Stromal cell of bone marrow (primary cell): ENCODE data around the gene BACE2.
A peak's percentile ranks its signal among the peaks of the same experiment; 100 is the strongest.

Experiments used
- DNase-seq: peaks from one replicate; pipeline ENCODE4 v3.0.0-alpha.2; 2012; ENCODE audit warnings: low read depth

Gene BACE2

DNA sequence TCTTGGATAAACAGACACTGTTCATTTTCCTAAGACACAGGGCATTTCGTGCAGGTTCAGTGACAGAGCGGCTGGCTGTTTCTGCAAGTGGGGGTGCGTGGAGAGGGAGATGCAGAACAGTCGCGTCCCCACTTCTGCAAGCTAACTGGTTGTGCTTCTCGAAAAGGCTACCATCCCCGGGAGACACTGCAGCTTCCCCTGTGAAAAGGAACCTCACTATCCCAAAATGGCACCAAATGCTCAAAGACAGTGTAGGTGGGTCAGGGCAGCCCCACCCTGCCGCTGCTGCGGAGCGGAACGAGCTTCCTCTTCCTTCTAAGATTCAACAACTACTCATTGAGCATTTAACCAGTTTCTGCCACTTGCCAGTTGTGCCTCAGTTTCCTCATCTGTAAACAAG is 19.2 kb upstream of the BACE2 start:
- DNase-seq: no peak

DNA sequence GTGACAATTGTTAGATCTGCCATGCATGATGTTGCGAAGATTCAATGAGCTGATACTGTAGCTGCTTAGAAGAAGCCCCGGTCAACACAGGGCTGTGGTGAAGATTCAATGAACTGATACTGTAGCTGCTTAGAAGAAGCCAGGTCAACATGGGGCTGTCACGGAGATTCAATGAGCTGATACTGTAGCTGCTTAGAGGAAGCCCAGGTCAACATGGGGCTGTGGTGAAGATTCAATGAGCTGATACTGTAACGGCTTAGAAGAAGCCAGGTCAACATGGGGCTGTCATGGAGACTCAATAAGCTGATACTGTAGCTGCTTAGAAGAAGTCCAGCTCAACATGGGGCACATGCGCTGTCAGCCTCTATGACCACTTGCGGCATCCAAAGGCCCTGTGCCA is 18.8 kb upstream of the BACE2 start:
- no peak for DNase-seq

DNA sequence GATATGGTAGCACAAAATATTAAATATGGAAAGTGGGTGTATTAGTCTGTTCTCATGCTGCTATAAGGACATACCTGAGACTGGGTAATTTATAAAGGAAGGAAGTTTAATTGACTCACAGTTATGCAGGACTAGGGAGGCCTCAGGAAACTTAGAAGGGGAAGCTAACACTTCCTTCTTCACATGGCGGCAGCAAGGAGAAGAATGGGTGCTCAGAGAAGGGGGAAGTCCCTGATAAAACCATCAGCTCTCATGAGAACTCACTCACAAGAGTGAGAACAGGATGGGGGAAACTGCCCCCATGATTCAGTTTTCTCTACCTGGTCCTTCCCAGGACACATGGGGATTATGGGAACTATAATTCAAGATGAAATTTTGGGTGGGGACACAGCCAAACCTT is 15.8 kb upstream of the BACE2 start:
- DNase-seq: no peak

DNA sequence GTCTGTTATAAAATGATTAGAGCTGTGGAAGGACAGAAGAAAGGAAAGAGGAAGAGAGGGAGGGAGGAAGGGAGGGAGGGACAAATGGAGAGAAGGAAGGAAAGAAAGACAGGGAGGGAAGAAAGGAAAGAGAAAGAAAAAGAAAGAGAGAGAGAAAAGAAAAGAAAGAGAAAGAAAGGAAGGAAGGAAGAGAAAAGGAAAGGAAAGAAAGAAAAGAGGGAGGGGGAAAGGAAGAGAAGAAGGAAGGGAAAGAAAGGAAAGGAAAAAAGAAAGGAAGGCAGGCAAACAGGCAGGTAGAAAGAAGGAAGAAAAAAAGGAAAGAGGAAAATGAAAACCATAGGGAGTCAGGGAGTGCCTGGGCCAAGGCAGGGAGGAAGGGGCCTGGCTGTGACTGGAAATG is 14.5 kb upstream of the BACE2 start:
- DNase-seq: no peak

DNA sequence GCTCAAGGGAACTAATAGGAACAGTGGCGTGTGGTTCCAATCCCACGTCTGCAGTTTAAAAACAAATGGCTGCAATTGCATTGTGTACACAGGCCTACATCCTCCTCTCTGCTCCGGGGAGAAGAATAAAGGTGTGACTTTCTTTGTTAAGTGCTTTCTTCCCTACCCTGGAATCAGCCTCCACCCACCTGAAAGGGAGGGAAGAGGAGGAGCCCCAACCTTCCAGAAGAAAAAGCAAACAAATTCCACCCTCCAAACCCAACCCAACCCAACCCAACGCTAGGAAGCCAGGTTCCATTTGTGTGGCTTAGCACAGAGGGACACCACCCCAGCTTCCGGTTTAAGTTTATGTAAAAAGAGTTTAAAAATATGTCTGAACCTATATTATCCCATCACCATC is 11.8 kb upstream of the BACE2 start:
- no peak for DNase-seq

DNA sequence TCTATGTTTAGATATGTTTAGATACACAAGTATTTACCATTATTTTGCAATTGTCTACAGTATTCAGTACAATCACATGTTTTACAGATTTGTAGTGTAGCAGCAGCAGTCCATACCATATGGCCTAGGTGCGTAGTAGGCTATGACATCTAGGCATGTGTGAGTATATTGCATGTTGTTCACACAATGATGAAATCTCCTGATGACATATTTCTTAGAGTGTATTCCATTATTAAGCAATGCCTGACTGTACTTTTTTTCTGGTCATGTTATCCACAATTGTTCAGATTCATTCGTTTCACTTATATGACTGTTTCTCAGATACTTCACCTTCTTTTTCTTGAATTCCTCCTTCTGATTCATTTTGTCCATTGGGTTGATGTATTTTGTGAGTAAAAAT is 9.9 kb upstream of the BACE2 start:
- no peak for DNase-seq

DNA sequence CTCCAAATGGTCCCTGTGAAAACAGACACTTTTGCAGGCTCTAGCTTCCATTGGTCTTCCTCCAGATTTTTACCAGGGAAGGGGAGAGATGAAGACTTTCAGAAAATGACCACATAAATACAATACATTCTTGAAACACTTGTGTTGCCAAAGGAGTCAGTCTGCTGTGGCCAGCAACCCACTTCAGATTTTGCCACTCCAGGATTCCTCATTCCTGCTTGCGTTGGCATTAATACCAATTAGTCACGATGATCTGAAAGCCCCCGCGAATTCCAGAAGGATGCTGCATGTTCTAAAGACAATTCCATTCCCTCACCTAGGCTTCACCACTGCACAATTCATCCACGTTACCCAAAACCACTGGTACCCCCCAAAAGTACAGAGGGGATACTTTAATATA is 7.9 kb upstream of the BACE2 start:
- no peak for DNase-seq

DNA sequence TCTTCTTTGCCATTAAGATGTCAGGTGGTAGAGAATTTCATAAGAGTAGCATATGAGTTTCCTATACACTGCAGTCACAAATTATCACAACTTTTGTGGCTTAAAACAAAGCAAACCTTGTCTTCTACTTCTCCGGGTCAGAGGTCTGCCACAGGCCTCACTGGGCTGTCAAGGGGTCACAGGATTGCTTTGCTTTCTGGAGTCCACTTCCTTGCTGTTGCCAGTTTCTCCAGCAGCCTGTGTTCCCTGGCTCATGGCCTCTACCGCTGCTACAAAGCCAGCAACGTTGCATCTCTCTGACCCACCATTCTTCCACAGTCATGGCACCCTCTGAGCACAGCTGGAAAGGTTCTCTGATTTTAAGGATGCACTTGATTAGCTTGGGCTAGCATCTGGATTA is 6.5 kb upstream of the BACE2 start:
- DNase-seq: no peak

DNA sequence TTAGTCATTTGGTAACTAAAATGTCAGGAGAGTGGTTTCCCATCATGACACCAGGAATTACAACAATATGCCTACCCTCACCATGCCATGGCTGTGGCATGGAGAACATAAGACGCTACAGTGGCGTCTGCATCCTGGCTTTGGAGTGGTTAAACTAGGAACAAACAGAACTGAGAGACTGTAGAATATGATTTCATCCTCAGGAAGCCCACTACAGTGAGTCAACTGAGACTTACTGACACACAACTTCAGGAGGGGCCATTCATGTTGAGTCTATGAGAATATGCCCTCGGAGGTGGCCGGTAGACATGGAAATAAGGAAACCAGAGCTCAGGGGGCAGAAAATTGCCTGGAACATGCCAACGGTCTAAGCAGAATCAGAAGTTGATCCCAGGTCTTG is 5.9 kb upstream of the BACE2 start:
- no peak for DNase-seq

DNA sequence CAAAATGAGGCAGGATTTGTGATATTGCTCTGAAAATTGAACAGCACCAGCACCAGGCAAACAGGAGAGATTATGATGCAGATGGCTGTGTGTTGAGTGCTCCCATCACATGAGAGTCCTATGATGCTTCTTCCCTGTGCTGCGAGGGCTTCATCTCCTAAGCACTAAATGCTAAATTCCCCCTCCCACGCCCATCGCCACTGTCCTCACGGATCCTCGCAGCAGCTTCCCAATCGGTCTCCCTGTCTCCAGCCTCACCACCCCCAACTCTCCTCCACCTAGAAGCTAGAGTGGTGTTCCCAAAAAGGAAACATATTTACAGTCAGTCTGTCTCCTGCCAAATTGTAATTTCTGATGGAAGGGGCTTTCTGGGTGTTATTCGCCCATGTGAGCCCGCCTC is 4.9 kb upstream of the BACE2 start:
- DNase-seq: no peak

DNA sequence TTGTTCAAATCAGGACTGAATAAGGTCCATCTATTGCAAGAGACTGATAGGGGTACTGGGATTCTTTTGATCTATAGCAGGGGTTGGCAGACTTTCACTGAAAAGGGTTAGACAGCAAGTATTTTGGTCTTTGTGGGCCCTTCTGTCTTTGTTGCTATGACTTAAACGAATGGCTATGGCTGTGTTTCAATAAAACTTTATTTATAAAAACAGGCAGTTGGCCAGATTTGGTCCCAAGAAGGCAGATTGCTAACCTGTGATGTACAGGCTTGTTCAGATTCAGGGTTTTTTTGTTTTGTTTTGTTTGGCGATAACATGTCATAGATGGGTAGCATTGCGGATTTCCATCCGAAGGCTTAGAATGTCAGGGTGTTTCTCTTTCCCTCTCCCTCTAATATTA is 3.9 kb upstream of the BACE2 start:
- no peak for DNase-seq

DNA sequence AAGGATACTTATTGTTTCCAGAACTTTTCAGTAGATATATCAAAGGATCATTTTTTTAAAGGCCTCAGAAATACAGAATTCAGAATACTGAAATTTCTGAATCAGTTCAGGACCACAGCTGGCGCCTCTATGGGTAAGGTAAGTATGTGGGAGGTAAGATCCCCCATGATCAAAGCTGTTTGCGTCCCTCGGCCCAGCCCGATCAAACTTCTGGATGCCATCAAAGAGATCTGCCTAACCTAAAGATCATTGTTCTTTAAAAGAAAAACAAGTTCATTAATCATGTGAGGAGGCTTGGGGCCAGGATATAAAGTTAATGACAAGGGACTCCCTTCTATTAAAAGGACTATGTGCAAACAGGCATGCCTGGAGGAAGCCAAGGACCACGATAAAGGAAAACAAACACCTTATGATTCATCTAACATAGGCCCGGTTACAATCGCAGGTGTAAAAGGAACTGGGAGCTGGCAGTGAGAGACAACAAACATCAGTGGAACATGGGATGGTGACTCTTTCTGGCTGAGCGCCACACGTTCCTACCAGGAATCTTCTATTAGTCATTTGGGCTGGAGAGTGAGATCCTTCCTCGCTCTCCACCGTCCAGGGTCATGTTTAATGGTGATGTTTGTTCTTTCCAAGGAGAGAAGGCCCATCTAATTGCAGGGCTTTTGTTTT is 2.8 kb upstream of the BACE2 start:
- DNase-seq: no peak

DNA sequence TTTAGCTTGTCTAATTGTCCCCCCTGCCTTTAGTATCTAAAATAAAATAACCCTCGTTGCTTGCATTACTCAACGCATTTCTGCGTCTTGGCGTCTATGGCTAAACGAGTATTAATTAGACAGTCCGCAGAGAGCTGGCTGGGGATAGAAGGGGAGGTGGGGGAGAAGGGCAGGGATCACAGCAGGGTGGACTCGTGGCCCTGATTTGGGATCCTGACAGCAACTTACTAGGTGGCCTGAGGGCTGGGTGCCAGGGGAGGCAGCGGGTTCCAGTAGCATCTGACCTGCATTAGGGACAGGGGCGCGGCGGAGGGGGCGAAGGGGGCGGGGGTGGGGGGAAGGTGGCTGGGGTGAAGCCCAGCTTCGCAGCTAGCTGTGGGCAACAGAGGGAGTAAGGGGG is 1.1 kb upstream of the BACE2 start:
- DNase-seq: no peak

DNA sequence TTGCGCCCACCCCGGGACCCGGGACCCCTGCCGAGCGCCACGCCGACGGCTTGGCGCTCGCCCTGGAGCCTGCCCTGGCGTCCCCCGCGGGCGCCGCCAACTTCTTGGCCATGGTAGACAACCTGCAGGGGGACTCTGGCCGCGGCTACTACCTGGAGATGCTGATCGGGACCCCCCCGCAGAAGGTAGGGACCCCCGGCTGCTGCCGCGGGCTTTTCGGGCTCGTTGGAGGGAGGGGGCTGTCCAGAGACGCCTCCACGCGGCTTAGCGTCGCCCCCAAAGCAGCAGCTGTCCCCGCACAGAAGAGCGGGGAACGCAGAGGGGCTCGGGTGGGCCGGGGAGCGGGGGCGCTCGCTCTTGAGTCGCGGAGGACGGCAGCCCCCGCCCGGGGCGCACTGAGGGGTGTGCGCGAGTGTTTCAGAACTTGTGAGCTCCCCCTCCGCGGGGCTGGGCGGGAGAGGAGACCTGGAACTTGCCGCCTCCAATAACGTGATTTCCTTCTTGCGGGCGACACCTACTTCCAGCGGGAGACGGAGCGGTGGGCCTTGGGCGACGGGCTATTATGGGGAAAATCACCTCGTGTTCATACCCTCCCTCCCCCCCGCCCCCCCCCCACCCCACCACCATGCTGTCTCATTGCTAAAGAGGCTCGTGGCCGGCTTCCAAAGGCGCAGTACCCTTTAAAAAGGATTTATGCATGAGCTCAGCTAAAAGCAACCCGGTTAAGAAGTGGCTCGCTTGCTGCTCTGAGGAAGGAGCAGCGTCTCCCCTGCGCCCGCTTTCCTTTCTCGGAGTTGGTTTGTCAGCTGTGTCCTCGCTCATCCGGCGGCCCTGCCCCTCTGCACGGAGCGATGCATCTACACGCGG is 664 bp downstream of the BACE2 start:
- DNase-seq: peak; percentile 48

DNA sequence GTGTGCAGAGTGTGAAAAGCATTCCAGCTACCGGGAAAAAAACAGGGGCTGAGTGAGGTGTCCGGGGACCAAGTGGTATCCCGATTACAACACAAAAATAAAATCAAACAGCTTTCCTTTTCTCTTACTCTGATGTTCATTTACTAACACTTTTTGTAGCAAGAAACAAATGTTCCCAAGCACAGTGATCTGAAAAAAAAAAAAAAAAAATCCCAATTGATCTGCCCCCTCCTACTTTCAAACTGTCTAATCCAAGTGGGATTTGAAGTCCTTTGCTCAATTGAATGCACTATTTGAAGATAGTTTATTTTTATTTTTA is 1.3 kb downstream of the BACE2 start:
- DNase-seq: no peak

DNA sequence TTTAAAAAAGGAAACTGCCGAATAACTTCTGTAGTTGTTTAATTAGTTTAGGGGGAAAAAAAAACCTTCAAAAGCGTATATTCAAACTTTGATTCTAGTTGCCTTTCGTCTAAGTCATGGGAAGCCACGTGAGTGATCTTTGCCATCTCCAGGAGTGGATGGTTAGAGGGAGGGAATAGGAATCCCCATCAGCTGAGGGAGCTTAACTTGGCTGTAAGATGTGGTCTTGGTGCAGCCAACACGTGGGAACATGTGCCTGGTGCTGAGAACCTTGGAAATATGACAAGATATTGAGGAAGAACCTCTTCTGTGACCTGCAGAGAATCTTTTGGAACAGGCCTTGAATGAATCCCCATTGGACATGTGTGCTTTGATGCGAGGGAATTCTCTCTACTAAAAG is 1.7 kb downstream of the BACE2 start:
- DNase-seq: no peak

DNA sequence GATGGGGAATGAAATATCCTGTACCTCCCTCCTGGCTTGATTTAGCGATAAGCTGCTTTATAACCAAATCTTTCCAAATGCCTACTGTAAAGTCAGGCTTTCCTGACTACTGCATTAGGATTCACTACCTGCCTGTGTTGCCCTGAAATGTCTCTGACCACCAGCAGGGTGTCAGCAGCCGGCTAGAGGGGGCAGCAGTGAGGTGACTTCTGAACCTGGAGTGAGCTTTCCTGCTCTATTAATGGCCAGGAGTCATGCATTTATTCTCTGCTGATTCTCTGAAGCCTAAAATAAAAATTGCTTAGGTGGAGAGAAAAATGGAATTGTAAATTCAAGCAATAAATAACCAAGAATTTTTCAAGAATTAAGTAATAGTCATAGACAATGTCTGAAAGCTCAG is 2.5 kb downstream of the BACE2 start:
- no peak for DNase-seq

DNA sequence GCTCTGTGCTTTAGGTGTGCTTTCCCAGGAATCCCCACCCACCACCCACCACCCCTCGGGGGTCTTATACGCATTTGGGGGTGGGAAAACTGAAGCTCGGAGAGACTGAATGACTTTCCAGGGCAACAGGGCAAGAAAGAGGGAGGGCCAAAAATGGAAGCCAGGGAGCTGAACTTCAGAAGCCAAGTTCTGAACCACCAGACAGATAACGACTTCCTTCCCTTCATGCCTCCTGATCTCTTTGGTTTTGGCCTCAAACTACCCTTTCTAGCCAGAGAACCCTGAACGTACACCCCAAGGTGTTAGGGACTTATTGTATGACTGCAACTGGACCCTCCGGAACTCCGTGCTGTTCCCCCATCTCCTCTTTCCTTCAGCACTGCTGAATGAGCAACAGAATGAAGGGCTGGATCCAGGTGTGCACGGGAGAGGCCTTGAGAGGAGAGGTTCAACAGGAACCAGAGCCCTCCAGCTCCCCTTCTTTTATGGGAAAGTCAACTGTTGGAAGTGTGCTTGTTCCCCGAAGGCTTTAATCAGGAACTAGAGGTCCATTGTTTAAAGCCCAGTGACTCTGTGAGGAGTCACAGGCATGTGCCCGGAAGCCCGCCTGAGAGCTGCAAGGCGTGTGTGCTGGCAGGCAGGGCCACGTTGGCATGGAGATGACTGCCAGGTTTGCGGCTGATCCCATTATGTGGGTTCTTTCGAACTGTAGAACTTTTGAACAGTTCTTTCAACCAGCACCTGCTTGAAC is 3.1 kb downstream of the BACE2 start:
- no peak for DNase-seq

DNA sequence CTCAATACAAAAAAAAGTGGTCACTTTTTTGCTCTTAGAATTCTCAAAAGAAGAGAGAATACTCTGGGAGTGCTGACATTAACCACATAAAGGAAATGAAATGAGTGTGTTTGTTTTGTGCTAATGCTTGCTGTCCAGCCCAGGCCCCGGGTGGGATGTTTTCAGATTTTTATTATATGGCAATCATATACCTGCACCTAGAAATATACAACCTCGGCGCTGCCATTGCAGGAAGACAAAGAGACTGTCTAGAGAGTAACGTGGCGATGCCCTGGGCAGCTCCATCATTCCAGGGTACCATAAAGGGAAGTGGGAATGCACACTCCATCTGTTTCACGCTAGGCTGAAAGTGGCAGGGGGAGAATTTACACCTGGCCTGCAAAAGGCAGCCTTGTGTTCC is 7.1 kb downstream of the BACE2 start:
- DNase-seq: no peak

DNA sequence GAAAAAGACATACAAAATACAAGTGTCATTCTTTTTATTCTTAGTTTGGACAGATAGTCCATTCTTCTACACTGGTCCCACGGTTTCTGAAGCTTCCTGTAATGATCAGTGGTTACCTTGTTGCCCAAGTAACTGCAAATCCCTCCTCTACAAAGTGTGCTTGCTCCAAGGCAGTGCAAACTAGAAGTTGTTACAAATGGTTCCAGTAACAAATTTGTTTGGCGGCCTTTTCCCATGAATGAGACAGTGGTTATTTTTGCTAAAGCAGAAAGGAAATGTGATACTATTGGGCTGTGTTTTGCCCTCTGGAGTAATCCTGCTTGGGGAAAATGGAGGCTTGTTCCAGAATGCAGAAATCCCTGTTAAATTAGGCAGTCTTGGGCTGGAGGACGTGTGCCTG is 8.9 kb downstream of the BACE2 start:
- DNase-seq: no peak

DNA sequence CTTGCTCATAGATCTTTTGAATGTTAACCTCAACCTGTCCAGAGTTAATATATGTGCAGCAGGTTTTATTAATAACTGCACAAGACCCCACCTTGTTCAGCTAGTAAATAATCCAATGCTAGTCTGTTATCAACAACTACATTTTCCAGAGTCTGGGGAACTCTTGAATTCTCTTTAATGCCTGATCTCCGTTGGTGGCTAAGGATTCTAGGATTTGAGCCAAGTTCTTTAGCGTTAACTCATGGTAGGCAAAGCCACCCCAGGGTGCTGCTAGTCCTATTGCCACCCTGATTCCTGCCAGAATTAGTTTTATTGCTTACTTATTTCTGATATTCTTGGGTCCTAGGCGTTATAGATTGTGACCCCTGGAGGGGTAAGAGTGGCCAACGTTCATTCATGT is 12.8 kb downstream of the BACE2 start:
- no peak for DNase-seq

DNA sequence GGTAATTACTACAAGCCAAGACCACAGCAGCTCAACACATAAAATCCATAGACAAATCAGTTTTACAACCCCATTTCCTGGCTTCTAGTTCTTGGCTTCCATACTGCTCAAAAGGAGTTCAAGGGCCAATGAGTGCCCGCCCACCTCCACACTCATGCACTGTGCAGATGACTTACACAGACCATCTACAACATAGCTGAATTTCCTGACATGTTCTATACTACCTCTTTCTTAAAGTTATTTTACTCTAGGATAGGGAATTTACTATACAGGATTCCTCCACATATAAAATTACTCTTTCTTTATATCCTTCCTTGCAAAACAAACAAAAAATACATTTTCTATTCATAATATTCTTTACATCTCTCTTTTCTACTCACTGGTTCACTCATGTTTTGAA is 14.6 kb downstream of the BACE2 start:
- no peak for DNase-seq

DNA sequence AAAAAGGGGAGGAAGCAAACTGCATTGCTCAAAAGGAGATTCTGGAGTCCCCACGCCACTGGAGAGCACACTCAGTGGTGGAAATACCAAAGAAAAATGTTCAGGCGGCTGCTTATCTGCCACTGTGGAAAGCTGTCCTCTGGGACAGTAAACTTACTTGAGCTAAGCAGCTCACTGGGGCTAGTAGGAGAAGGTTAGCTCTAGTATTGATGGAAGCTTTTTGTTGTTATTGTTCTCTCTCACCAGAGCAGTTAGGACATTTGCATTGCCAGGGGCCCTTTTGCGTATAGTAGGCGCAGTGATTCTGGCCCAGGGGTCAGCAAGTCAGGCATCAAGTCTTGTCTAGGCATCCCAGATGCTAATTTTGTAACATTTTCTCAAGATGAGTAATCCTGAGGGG is 15.6 kb downstream of the BACE2 start:
- no peak for DNase-seq
